Natural killer cell treated with Interleukin-12 subunit alpha and Interleukin-12 subunit beta and Interleukin-15 and Interleukin-18, amount 100 ng/mL, for 72 hours (primary cell): ENCODE results near the gene FTSJ3. TPM values are rescaled to one million over a fixed set of nuclear protein-coding genes. Genes with fewer than 3 reads are reported as not detected.

Experiments used
- ATAC-seq, 2 donors: fragments of 150-1000 bp; cut with Tn5 transposase in 1 of 2; sonication (Bioruptor Pico), chemical (Tn5 transposase) in 1 of 2; 2 replicates each; pipeline ENCODE4 v1.10.0; 2021
- DNase-seq: peaks from one replicate; pipeline ENCODE4 v3.0.0; 2022; ENCODE audit warnings: low spot score
- H3K27ac Mint-ChIP-seq, 2 donors: 1 replicate in 1 of 2; 2 replicates in 1 of 2; pipeline ENCODE4 v1.8.0; 2022; ENCODE audit warnings: mixed read lengths in 2 of 2, mild to moderate bottlenecking in 1 of 2, moderate library complexity in 1 of 2
- H3K27me3 Mint-ChIP-seq, 2 donors: 1 replicate in 1 of 2; 2 replicates in 1 of 2; pipeline ENCODE4 v1.8.0; 2022; ENCODE audit warnings: mixed read lengths in 2 of 2
- H3K36me3 Mint-ChIP-seq: one replicate; pipeline ENCODE4 v1.8.0; 2022; ENCODE audit warnings: mixed read lengths
- H3K4me1 Mint-ChIP-seq, 2 donors: 1 replicate in 1 of 2; 2 replicates in 1 of 2; pipeline ENCODE4 v1.8.0; 2022; ENCODE audit warnings: low read depth in 2 of 2, mixed read lengths in 2 of 2, mild to moderate bottlenecking in 1 of 2
- H3K4me3 Mint-ChIP-seq: one replicate; pipeline ENCODE4 v1.8.0; 2022; ENCODE audit warnings: mixed read lengths
- H3K9me3 Mint-ChIP-seq: 2 replicates; pipeline ENCODE4 v1.8.0; 2022; ENCODE audit warnings: mixed read lengths
- total RNA-seq, 2 donors: library from RNA; stranded (reverse); gene quantifications; one replicate each; pipeline ENCODE4 v1.2.3, GENCODE V29; 2022

FTSJ3 gene
- total RNA-seq, 2 donors from 2014 or later: 74.2 to 116 TPM

DNA sequence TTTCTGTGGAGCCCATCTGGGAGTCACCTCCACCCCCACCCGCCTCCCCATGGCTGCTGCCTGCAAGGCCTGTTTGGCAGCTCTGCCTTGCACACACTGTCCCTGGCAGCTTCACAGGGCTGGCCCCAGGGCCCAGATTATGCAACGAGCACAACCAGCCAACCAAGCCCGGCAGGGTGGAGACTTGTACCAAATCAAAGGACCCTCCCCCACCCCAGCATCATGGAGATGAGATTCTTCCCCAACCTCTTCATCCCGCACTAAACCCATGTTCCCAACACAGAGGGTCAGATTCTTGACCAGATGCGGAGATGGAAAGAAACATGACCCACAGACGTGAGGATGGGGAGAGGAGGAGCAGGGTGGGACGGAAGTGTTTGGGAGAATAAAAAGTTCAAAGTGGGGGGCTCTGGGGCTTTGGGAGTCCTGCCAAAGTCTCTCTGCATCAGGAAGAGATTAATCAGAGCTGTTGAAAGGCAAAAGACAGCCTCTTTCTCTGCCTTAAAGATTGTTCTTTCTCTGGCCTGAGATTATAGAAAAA is 11.2 kb upstream of the FTSJ3 start:
- peaks cover 24 to 41% of the 10 kb centered on the region in 2 donors for H3K4me1 Mint-ChIP-seq
- peaks cover 11% of the 10 kb centered on the region for H3K36me3 Mint-ChIP-seq
- ATAC-seq (no peak), DNase-seq (no peak)
- H3K4me3 Mint-ChIP-seq: no peak overlapping the region
- H3K9me3 Mint-ChIP-seq: no peaks in the 10 kb centered on the region
- no peaks in the 10 kb centered on the region for H3K27me3 Mint-ChIP-seq
- no peak overlapping the region for H3K27ac Mint-ChIP-seq

DNA sequence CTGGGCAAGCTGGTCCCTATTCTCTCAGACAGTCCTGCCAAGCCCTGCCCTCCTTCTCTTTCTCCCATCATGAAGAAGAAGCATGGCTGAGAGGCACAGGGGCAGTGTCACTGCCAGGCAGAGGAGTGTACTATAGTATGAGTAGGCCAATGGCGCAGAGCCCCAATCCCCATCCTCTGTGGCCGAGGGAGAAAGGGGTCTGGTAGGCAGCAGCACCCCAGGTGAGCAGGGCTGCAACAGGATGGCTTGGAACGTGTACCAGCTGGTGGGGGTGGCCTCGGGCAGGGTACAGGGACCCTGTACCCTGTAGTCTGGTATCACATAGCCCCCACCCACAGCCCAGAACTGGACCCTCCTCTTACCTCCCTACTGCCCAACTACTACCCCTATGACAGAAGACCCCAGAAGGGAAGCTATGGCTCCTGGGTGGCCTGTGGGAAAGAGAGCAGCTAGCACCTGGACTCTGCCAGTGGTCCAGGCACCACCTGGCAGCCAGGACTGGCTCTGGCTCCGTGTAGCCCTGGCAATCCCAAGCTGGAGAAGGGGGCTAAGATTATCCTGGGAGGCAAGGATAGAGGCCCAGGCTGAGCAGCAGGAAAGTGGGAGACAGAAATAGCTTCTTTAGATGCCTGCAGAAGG is 10.6 kb upstream of the FTSJ3 start:
- no peak overlapping the region for H3K27ac Mint-ChIP-seq
- no peaks in the 10 kb centered on the region for H3K27me3 Mint-ChIP-seq
- H3K9me3 Mint-ChIP-seq: no peaks in the 10 kb centered on the region
- no peak overlapping the region for H3K4me3 Mint-ChIP-seq
- H3K36me3 Mint-ChIP-seq: peaks cover 13% of the 10 kb centered on the region
- DNase-seq (no peak), ATAC-seq (no peak)
- peaks cover 24 to 39% of the 10 kb centered on the region in 2 donors for H3K4me1 Mint-ChIP-seq

DNA sequence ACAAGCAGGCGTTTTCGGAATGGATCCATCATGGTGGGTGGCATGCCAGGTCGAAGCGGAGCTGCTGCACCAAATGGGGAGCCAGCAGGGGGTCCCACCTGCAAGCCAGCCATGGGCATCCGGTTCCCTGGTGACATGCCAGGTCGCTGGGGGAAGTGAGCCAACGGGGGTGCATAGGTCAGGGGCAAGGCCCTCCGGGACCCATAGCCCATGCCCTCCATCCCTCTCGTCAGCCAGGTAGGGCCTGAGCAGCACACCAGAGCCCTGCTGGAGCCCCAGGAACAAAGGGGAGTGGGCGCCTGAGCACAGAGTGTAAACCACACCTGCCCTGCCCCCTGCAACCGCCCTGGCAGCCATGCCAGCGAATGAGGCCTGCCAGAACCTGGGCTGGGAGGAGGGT is 10.0 kb upstream of the FTSJ3 start:
- H3K36me3 Mint-ChIP-seq: peaks cover 13% of the 10 kb centered on the region
- DNase-seq (no peak), ATAC-seq (no peak)
- H3K4me3 Mint-ChIP-seq: no peak overlapping the region
- H3K27ac Mint-ChIP-seq: no peak overlapping the region
- H3K4me1 Mint-ChIP-seq: peaks cover 24 to 39% of the 10 kb centered on the region in 2 donors
- H3K9me3 Mint-ChIP-seq: no peaks in the 10 kb centered on the region
- no peaks in the 10 kb centered on the region for H3K27me3 Mint-ChIP-seq

DNA sequence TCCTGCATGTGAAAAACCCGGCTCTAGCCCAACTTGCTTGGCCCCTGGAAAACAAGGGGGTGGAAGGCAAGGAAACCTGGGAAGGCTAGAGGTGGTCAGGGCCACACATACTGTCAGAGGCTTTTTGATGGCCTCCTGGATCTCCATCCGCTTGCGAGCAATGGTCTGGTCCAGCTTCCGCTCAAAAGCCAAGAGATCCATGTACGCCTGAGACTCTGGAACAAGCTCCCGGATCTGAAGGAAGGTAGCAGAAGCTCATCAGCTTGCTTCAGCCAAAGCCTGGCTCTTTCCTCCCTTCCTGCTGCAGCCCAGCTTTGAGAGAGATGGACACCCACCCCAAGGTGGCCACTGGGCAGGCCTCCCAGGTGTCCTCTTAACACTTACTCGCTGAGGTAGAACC is 9.3 kb upstream of the FTSJ3 start:
- Mint-ChIP-seq H3K36me3 (peaks cover 13% of the 10 kb centered on the region), H3K9me3 (no peaks in the 10 kb centered on the region), H3K27me3 (no peaks in the 10 kb centered on the region), H3K27ac (no peak overlapping the region), H3K4me1 (peaks cover 22 to 37% of the 10 kb centered on the region in 2 donors), H3K4me3 (no peak overlapping the region)
- DNase-seq: no peak
- ATAC-seq: no peak

DNA sequence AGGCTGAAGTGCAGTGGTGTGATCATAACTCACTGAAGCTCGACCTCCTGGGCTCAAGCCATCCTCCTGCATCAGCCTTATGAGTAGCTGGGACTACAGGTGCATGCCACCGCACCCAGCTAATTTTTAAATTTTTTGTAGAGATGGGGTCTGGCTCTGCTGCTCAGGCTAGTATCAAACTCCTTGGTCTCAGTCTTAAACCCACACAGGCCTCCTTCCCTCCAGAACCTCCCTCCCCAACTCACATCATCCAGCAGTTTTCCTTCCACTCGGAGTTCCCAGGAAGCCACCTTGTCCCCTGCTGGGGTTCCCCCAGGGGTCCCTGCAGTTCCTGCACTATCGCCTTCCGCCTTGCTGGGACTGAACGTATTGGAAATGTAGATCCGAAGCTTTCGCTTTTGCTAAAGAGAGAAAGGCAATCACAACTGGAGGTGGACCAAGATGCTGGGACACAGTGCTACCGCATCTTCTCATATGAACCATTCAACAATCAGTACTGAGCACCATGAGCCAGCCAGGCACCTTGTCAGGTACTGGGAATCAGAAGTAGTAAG is 7.8 kb upstream of the FTSJ3 start:
- H3K4me3 Mint-ChIP-seq: no peak overlapping the region
- DNase-seq (no peak), ATAC-seq (no peak)
- H3K27ac Mint-ChIP-seq: peak overlapping the region; percentile 21 to 64
- peaks cover 13% of the 10 kb centered on the region for H3K36me3 Mint-ChIP-seq
- no peaks in the 10 kb centered on the region for H3K9me3 Mint-ChIP-seq
- peaks cover 6 to 32% of the 10 kb centered on the region in 2 donors for H3K4me1 Mint-ChIP-seq
- H3K27me3 Mint-ChIP-seq: no peaks in the 10 kb centered on the region

DNA sequence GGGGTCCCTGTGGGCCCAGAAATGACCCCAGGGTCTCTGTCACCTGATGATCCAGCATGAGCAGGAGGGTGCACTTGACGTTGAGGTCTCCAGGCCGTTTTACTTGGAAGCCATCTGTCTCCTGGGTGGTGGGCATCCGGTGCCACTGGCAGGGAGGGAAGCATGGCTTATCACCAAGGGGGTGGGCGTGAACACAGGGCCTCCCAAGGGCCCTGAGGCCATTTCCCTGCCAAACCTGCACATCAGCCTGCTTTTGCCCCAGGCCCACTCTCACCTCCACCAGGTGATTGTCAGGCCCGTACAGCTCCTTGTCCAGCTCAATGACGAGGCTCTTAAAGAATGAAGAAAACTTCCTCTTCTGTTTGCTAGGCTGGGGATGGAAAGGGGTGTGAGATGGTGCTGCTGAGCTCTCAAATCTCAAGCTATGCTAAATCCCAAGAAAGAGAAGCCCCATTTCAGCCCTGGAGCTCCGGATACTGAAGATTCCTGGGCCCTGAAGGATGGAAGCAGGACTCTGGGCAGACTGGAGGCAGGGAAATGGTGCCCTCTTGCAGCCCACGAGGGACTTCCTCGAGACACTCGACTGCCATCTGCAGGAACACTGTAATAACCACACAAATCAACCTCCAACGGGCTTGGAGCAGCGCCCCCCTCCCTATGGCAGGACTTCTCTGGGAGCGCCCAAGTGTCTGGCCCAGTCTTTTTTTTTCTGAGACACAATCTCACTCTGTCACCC is 7.1 kb upstream of the FTSJ3 start:
- H3K27ac Mint-ChIP-seq: peak overlapping the region; percentile 21 to 64
- H3K4me1 Mint-ChIP-seq: peaks cover 11 to 38% of the 10 kb centered on the region in 2 donors
- DNase-seq (peak; percentile 63), ATAC-seq (peak; percentile 72 to 74)
- no peaks in the 10 kb centered on the region for H3K27me3 Mint-ChIP-seq
- no peaks in the 10 kb centered on the region for H3K9me3 Mint-ChIP-seq
- H3K4me3 Mint-ChIP-seq: no peak overlapping the region
- H3K36me3 Mint-ChIP-seq: peaks cover 20% of the 10 kb centered on the region

DNA sequence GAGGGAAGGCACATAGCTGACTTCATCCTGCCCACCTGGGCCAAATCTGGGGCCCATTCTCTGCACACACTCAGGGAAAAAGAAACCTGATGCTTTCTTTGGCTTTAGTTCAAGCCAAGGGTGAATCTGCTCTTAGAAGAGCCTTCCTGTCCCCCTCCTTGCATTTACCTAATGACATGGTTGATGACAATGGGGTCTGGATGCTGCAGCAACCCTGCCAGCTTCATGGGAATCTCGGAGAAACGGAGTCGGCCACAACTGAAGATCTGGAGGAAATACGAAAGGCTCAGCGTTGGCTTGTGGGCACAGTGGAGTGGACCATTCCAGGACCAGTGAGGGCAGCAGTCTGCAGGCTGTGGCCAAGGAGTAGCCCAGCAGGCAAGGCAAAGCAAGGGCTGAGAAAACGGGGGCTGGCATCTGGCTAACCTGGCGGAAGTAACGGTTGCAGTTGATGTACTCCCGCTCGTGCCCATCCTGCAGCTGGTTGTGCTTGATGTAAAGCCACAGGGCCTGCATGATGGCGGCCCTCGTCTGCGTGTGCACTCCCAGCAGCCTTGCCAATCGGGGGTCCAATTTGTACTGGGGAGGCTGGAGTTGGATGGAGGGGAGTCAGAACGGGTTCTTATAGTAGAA is 6.4 kb upstream of the FTSJ3 start:
- DNase-seq: no peak
- H3K4me3 Mint-ChIP-seq: no peak overlapping the region
- no peaks in the 10 kb centered on the region for H3K27me3 Mint-ChIP-seq
- no peaks in the 10 kb centered on the region for H3K9me3 Mint-ChIP-seq
- no peak for ATAC-seq
- peaks cover 19 to 45% of the 10 kb centered on the region in 2 donors for H3K4me1 Mint-ChIP-seq
- H3K36me3 Mint-ChIP-seq: peaks cover 22% of the 10 kb centered on the region
- peak overlapping the region in 1 of 2 donors; percentile 54 for H3K27ac Mint-ChIP-seq

DNA sequence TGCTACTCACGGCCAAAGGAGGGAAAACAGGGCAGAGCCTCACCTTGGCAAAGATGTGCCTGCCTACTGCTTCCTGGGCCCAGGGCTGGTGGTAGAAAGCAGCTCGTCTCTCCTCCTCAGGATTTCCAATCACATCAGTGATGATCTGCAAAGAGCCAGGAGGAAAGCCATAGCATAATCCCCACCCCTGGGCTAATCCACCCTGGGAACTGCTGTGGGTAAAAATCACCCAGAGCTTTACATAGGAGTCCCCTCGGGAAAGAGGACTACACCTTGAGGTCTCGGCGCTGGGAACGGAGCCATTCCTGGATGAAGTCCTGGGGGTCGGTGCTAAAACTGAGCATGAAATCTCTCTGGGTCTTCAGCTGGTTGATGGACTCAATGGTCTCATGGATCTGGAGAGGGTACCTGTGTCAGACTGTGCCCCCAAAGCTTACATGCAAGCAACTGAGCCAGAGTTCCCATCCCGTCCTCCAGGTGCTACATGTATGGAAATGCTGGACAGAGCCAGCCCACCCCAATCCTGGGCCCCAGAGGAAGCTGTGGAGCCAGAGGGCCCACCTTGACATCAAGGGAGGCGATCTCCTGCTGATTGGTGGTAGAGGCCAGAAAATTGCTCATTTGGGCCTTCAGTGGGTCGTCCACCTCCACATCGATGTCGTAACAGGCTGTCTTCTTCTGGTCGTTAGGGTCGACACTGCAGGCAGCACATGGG is 5.7 kb upstream of the FTSJ3 start:
- Mint-ChIP-seq H3K27me3 (no peaks in the 10 kb centered on the region), H3K36me3 (peaks cover 22% of the 10 kb centered on the region), H3K4me1 (peaks cover 25 to 49% of the 10 kb centered on the region in 2 donors), H3K4me3 (no peak overlapping the region), H3K9me3 (no peaks in the 10 kb centered on the region), H3K27ac (peak overlapping the region in 1 of 2 donors; percentile 54)
- no peak for DNase-seq
- ATAC-seq: no peak

DNA sequence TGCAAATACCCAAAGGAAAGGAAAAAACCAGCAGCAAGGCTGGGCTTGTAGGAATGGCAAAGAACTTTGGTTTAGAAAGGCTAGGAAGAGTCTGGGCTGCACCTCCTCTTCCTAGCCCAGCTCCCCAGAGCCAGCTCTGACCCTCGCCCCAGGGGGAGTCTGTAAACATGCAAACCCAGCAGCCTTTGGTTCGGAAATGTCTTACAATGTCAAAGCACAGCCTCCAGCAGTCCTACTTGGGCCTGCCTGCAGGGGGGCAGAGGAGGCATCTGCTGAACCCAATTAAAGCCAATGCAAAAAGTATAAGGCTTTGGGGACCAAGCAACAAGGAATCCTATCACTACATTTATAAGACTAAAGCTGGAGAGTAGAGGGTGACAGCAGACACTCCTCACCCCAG is 5.0 kb upstream of the FTSJ3 start:
- DNase-seq (no peak), ATAC-seq (no peak)
- Mint-ChIP-seq H3K9me3 (no peaks in the 10 kb centered on the region), H3K27ac (no peak overlapping the region), H3K36me3 (peaks cover 22% of the 10 kb centered on the region), H3K4me1 (peaks cover 29 to 48% of the 10 kb centered on the region in 2 donors), H3K4me3 (no peak overlapping the region), H3K27me3 (no peaks in the 10 kb centered on the region)

DNA sequence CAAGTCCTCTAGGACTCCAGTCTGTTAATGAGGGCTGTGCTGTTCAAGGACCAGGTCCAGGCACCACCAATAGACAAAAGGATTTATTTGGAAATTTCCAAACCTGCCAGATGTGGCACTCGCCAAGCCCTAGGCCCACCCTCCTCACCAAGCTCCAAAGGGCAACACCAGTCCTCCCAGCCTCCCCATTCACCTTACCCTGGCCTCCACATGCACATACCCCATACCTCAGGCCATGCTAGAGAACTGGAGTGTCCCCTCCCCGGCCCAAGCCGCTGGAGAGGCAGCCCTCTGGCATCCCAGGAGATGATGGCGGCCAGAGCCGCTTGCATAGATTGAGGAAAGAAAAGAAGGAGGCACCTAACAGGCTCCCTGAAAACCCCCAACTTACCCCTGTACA is 4.6 kb upstream of the FTSJ3 start:
- DNase-seq (no peak), ATAC-seq (no peak)
- H3K4me3 Mint-ChIP-seq: no peak overlapping the region
- no peaks in the 10 kb centered on the region for H3K9me3 Mint-ChIP-seq
- peaks cover 29 to 45% of the 10 kb centered on the region in 2 donors for H3K4me1 Mint-ChIP-seq
- H3K27ac Mint-ChIP-seq: peak overlapping the region in 1 of 2 donors; percentile 39
- H3K27me3 Mint-ChIP-seq: no peaks in the 10 kb centered on the region
- peaks cover 22% of the 10 kb centered on the region for H3K36me3 Mint-ChIP-seq

DNA sequence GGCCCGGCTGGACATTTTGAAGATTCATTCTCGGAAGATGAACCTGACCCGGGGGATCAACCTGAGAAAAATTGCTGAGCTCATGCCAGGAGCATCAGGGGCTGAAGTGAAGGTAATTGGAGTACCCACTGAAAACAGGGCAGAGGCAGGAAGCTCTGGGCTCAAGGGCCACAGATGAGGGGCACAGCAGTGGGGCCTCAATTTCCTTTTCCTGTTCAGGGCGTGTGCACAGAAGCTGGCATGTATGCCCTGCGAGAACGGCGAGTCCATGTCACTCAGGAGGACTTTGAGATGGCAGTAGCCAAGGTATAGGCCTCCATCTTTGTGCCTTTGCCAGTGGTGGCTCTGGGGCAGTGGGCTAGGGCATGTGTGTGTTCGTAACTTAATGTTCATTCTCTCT is 4.0 kb upstream of the FTSJ3 start:
- ATAC-seq: no peak
- no peaks in the 10 kb centered on the region for H3K27me3 Mint-ChIP-seq

DNA sequence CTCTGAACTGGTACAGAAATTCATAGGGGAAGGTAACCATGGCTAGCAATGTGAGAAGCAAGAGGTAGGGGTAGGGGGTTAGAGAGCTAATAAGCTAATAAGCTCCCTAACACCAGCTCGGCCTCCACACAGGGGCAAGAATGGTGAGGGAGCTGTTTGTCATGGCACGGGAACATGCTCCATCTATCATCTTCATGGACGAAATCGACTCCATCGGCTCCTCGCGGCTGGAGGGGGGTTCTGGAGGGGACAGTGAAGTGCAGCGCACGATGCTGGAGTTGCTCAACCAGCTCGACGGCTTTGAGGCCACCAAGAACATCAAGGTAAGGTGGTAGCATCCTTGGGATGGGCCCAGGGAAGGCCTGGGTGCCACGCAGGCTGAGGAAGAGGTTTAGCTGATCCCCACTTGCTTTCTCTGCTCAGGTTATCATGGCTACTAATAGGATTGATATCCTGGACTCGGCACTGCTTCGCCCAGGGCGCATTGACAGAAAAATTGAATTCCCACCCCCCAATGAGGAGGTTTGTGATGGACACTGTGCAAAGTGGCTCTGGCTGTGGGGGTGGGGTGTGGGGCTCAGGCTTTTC is 3.5 kb upstream of the FTSJ3 start:
- DNase-seq (no peak), ATAC-seq (no peak)
- peaks cover 33 to 46% of the 10 kb centered on the region in 2 donors for H3K4me1 Mint-ChIP-seq
- no peaks in the 10 kb centered on the region for H3K9me3 Mint-ChIP-seq
- peaks cover 22% of the 10 kb centered on the region for H3K36me3 Mint-ChIP-seq
- H3K27ac Mint-ChIP-seq: peak overlapping the region; percentile 39 to 63
- no peaks in the 10 kb centered on the region for H3K27me3 Mint-ChIP-seq
- no peak overlapping the region for H3K4me3 Mint-ChIP-seq

More for the DNA sequence above, 4.0 kb upstream of the FTSJ3 start:
- H3K4me3 Mint-ChIP-seq: no peak overlapping the region
- H3K36me3 Mint-ChIP-seq: peaks cover 22% of the 10 kb centered on the region
- H3K27ac Mint-ChIP-seq: peak overlapping the region; percentile 39 to 63
- no peaks in the 10 kb centered on the region for H3K9me3 Mint-ChIP-seq
- peaks cover 29 to 41% of the 10 kb centered on the region in 2 donors for H3K4me1 Mint-ChIP-seq
- DNase-seq: no peak

DNA sequence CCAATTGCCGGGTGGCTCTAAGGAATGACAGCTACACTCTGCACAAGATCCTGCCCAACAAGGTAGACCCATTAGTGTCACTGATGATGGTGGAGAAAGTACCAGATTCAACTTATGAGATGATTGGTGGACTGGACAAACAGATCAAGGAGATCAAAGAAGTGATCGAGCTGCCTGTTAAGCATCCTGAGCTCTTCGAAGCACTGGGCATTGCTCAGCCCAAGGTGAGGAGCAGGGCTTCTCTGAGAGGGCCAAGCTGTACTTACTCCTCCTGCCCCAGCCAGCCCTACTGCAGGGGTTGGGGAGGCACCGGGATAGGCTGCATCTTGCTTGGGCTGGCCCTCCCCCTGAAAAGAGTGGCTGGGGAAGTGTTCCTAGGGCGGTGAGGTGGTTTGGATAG is 2.8 kb upstream of the FTSJ3 start:
- no peaks in the 10 kb centered on the region for H3K27me3 Mint-ChIP-seq
- peaks cover 33 to 51% of the 10 kb centered on the region in 2 donors for H3K4me1 Mint-ChIP-seq
- ATAC-seq (no peak), DNase-seq (no peak)
- H3K9me3 Mint-ChIP-seq: no peaks in the 10 kb centered on the region
- H3K4me3 Mint-ChIP-seq: no peak overlapping the region
- peaks cover 14% of the 10 kb centered on the region for H3K36me3 Mint-ChIP-seq
- peak overlapping the region; percentile 74 to 99 for H3K27ac Mint-ChIP-seq
